ENCODE measurements around the gene PRMT3. TPM values are rescaled to one million over a fixed set of nuclear protein-coding genes. Genes with fewer than 3 reads are reported as not detected.

Gene PRMT3
- total and polyA plus RNA-seq, 12 donors, result 7.6 to 23.4 (median 15.0) TPM

DNA sequence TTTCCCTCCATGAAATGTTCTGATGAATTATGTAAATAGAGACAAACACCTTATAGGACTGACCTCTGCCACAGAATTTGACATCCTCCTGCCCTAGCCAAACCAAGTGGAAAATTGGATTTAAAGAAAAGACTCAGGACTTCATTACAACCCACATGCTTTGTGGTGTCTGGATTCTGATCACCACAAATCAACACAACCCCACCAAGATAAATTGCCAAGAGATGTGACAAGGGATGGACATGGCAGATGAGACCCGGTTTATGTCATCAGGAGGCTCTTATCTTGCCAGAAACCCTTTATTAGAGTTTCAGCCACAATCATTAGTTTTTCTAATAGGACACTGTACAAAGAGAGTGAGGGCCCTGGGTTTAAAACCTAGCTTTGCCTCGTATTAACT, 154.0 kb downstream of the PRMT3 start:
- no peak for TF ChIP-seq POLR2A (IDR thresholded peaks at IDR 0.05)
- TF ChIP-seq, protein P1, sequence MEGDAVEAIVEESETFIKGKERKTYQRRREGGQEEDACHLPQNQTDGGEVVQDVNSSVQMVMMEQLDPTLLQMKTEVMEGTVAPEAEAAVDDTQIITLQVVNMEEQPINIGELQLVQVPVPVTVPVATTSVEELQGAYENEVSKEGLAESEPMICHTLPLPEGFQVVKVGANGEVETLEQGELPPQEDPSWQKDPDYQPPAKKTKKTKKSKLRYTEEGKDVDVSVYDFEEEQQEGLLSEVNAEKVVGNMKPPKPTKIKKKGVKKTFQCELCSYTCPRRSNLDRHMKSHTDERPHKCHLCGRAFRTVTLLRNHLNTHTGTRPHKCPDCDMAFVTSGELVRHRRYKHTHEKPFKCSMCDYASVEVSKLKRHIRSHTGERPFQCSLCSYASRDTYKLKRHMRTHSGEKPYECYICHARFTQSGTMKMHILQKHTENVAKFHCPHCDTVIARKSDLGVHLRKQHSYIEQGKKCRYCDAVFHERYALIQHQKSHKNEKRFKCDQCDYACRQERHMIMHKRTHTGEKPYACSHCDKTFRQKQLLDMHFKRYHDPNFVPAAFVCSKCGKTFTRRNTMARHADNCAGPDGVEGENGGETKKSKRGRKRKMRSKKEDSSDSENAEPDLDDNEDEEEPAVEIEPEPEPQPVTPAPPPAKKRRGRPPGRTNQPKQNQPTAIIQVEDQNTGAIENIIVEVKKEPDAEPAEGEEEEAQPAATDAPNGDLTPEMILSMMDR (IDR thresholded peaks at IDR 0.05), result no peak
- H3K36me3 ChIP-seq (replicated peaks in 1 of 2), result no peaks in the 10 kb centered on the region
- no peaks in the 10 kb centered on the region for H3K4me1 ChIP-seq (replicated peaks in 1 of 2)
- 45 to 48% (median 46%) methylated on average over 2 of the region's 2 CpGs for WGBS, 4 donors
- H3K4me3 ChIP-seq, result no peak overlapping the region
- H3K9me3 ChIP-seq (replicated peaks in 1 of 3), result no peaks in the 10 kb centered on the region
- no peaks in the 10 kb centered on the region for H3K27me3 ChIP-seq
- H3K27ac ChIP-seq, result no peak overlapping the region
- no peak for DNase-seq
- intact Hi-C loops (cut with DNase I), result no loop called here

DNA sequence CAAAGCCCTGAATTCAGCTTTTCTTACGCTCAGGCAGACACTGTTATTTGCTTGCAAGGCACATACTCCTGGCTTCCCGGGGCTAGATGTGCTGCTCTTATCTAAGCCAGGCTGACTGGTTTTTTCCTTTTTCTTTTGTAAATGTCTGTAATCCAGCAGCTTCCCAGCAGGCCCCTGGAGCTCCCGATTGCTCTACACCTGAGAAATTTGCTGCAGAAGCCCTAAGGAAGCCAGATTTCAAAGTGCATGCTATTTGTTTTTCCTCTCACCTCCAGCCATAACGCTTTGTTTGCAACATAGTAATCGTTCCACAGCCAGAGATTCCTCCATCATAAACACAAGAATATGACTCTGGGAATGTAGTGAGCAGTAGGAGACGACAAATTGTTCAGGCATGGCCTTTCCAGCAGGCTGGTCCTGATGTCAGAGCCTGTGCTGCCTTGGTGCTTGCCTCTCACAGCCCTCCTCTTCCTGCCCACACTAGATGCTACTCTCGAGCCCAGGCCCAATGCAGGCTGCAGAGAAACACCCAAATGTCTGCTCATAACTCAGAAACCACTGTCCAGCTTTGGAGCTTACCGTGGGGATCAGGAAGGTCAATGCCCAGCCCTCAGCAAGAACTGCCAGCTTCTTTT, 157.2 kb downstream of the PRMT3 start:
- no peak for DNase-seq
- intact Hi-C loops (cut with DNase I), result no loop called here
- no peaks in the 10 kb centered on the region for H3K36me3 ChIP-seq (replicated peaks in 1 of 2)
- H3K9me3 ChIP-seq (replicated peaks in 1 of 3), result no peaks in the 10 kb centered on the region
- H3K4me1 ChIP-seq (replicated peaks in 1 of 2), result no peaks in the 10 kb centered on the region
- H3K27me3 ChIP-seq, result no peaks in the 10 kb centered on the region
- no peak overlapping the region for H3K4me3 ChIP-seq
- no peak overlapping the region for H3K27ac ChIP-seq
- 56 to 65% (median 60%) methylated on average over 8 of the region's 8 CpGs for WGBS, 4 donors
- TF ChIP-seq, protein P1 (IDR thresholded peaks at IDR 0.05), result no peak
- no peak for TF ChIP-seq POLR2A (IDR thresholded peaks at IDR 0.05)

DNA sequence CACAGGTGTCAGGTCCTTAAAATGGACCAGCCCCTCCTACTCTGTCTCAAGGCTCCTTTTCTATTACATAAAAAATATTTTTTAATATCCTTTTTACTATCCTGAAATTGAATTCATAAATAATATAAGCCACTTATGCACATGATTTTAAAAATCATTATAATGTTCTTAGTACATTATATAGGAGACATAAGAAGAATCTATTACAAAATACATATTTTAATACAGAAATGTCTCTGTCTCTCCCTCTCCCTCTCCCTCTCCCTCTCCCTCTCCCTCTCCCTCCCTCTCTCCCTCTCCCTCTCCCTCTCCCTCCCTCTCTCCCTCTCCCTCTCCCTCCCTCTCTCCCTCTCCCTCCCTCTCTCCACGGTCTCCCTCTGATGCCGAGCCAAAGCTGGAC, 159.9 kb downstream of the PRMT3 start:
- DNase-seq, result no peak
- intact Hi-C loops (cut with DNase I), result no loop called here
- Histone ChIP-seq H3K9me3 (replicated peaks in 1 of 3) (no peaks in the 10 kb centered on the region), H3K4me1 (replicated peaks in 1 of 2) (no peaks in the 10 kb centered on the region), H3K36me3 (replicated peaks in 1 of 2) (no peaks in the 10 kb centered on the region), H3K27ac (no peak overlapping the region), H3K4me3 (no peak overlapping the region), H3K27me3 (no peaks in the 10 kb centered on the region)
- 63% methylated on average over 2 of the region's 2 CpGs; no CpG with 5 or more reads in 3 of the 4 donors for WGBS, 4 donors
- TF ChIP-seq, protein P1 (IDR thresholded peaks at IDR 0.05), result no peak
- TF ChIP-seq POLR2A (IDR thresholded peaks at IDR 0.05), result no peak

DNA sequence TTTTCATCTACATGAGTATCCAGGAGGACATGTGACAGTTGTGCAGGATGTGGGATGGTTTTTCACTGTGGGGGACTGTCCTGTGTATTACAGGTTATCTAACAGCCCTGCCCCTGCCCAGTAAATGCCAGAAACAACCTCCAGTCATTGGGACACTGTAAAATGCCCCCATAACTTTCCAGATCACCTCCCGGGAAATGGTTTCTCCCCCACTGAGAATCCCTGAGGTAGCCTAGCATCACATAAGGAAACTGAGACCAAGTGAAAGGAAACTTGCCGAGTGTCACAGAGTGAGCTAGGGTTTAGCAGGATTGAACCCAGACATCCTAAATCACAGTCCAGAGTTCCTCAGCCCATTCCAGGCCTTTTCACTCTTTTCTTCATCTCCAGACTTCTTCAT, 163.6 kb downstream of the PRMT3 start:
- H3K9me3 ChIP-seq (replicated peaks in 1 of 3), result no peaks in the 10 kb centered on the region
- H3K4me3 ChIP-seq, result no peak overlapping the region
- no peaks in the 10 kb centered on the region for H3K4me1 ChIP-seq (replicated peaks in 1 of 2)
- no peak overlapping the region for H3K27ac ChIP-seq
- TF ChIP-seq POLR2A (IDR thresholded peaks at IDR 0.05), result no peak
- TF ChIP-seq, protein P1 (IDR thresholded peaks at IDR 0.05), result no peak
- WGBS, 4 donors, result 34 to 55% (median 40%) methylated on average over 2 of the region's 2 CpGs
- intact Hi-C loops (cut with DNase I), result no loop called here
- no peak for DNase-seq
- no peaks in the 10 kb centered on the region for H3K27me3 ChIP-seq
- no peaks in the 10 kb centered on the region for H3K36me3 ChIP-seq (replicated peaks in 1 of 2)

All from adrenal gland (tissue), 12 donors.